22Rv1 (cell line): ENCODE results near the gene PTCHD4.

Experiments used
- H3K27ac ChIP-seq: fragments of 450-650 bp; 2 replicates; pipeline ENCODE4 v1.5.1; 2017
- ZFX ChIP-seq: fragments of 450-650 bp; IDR thresholded peaks from 2 replicates; pipeline ENCODE4 v1.6.1; 2017; ENCODE audit warnings: antibody characterized with exemption, borderline replicate concordance
- TF ChIP-seq, protein P1 (sequence below): fragments of 450-650 bp; IDR thresholded peaks from 2 replicates; pipeline ENCODE4 v1.5.1; 2017; ENCODE audit warnings: mild to moderate bottlenecking

PTCHD4 gene

GRCh38 chr6:48068278-48069251 lies 42.4 kb downstream of the PTCHD4 start:
- TF ChIP-seq, protein P1, sequence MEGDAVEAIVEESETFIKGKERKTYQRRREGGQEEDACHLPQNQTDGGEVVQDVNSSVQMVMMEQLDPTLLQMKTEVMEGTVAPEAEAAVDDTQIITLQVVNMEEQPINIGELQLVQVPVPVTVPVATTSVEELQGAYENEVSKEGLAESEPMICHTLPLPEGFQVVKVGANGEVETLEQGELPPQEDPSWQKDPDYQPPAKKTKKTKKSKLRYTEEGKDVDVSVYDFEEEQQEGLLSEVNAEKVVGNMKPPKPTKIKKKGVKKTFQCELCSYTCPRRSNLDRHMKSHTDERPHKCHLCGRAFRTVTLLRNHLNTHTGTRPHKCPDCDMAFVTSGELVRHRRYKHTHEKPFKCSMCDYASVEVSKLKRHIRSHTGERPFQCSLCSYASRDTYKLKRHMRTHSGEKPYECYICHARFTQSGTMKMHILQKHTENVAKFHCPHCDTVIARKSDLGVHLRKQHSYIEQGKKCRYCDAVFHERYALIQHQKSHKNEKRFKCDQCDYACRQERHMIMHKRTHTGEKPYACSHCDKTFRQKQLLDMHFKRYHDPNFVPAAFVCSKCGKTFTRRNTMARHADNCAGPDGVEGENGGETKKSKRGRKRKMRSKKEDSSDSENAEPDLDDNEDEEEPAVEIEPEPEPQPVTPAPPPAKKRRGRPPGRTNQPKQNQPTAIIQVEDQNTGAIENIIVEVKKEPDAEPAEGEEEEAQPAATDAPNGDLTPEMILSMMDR = no peak
- no peak for TF ChIP-seq ZFX
- H3K27ac ChIP-seq = no peak overlapping the region

DNA sequence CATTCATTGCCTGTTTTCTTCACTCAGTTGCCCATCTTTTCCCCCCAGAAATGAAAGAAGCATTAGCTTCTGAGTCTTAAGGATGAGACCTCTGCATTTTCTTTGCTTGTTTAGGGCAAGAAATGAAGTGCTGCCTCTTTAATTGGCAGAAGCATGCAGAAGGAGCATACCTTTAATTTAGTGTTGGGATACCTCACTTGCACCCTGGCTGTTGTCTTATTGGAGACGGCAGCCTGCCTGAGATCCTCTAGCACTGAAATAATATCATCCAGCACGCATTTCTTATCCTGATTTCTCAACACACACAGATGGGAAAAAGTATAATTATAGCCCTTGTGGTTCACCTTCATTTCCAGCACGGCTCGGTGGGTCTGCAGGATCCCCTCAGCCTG lies 43.1 kb downstream of the PTCHD4 start:
- no peak overlapping the region for H3K27ac ChIP-seq
- TF ChIP-seq, protein P1 = no peak
- TF ChIP-seq ZFX = no peak

DNA sequence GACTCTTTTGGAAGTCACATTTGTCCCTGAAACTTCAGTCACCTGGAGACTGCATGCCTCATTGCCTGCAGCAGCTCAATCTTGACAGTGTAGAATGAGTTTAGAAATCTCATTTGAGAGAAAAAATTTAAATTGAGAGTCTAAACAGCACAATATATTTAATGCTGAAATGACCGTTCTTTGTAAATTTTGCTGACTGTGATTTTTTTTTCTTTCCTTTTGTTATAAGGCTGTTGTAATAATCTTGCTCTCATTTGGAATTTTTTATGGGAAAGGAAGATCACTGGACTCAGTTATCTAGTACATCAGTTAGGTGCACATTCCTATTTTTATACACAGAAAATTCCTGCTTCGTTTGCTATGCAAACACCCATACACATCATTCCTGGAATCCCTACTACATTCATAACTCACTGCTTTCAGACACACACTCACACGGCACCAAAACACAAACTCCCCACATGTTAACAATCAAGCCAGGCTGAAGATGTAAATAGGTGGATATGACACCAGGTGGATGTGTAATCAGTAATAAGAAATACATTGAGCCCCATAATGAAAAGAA lies 43.8 kb downstream of the PTCHD4 start:
- no peak overlapping the region for H3K27ac ChIP-seq
- TF ChIP-seq, protein P1 = no peak
- TF ChIP-seq ZFX = no peak

- TF ChIP-seq, protein P1 = no peak
- TF ChIP-seq ZFX = no peak
- H3K27ac ChIP-seq = no peak overlapping the region
These were observed 49.6 kb downstream of the PTCHD4 start for GRCh38 chr6:48061265-48061990.
